Activated CD4-positive, alpha-beta T cell treated with anti-CD3 and anti-CD28 coated beads, Interleukin-2, amount 50 U/mL, for 4 hours (primary cell): ENCODE results near the gene PCSK2.

Source experiments
- DNase-seq, 2 experiments: peaks; one replicate each; pipeline ENCODE4 v3.0.0-alpha.2; 2020

PCSK2 gene

DNA sequence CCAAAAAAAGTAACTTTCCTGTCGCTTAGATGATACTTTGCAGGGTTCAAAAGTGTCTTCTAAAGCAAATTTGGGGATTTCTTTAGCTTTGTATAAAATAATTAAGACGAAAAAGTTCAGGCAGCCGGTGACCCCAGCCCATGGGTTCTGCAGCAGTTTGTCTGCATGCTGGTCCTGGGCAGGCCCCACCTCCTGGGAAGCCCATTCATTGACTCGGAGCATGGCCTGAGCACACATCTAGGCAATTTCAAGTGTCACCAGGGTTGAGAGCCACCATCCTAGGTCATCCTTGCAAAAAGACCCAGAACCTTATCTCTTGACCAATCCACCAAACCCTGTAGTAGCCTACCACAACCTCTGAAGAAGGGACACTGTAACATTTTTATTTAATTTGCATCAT lies 283.7 kb downstream of the PCSK2 start:
- no peak for DNase-seq

DNA sequence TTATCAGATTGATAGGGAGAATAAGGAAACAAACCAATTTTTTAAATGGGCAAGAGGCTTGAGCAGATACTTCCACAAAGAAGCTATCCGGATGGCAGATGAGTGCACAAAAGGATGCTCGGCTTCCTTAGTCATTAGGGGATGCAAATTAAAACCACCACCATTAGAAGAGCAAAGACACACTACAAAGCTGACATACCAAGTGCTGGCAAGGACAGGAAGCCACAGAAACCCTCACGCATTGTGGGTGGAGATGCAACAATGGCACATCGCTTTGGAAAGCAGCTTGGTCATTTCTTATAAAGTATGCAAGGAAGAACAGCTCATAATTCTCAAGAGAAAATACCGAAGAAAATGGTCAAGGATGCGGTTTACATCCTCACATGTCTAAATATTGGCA lies 284.6 kb downstream of the PCSK2 start:
- DNase-seq: no peak

DNA sequence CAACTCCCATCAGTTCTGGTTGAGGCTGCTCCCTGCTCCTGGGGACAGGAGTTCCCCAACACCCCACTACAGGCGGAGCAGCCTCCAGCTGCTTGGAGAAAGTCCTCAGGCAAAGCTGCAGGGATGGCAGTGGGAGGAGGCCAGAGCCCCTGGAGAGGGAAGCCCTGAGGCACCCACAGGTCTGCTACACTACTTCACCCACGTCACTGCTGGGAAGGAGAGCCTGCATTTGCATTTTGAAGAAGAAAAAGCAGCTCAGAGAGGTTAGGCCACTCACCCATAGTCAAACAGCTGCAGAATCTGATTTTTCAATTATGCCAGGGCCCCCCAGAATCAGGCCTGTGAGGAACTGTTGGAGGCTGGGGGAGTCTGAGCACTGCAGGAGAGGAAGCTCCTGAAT lies 287.1 kb downstream of the PCSK2 start:
- DNase-seq: no peak

DNA sequence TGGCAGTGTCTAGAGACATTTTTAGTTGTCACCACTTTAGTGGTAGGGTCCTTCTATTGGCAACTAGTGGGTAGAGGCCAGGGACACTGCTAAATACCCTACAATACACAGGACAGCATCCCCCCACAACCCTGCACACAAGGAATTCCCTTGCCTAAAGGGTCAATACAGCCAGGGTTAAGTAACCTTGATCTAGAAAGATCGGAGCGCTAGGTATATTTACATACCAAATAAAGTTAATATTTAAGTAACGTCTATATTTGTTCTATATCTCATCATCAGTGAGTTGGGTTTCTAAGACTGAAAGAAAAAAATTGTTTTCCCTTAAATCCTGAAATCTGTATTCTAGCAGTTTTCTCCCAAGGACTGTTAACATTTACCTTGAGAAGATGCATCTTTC lies 288.2 kb downstream of the PCSK2 start:
- DNase-seq: no peak

DNA sequence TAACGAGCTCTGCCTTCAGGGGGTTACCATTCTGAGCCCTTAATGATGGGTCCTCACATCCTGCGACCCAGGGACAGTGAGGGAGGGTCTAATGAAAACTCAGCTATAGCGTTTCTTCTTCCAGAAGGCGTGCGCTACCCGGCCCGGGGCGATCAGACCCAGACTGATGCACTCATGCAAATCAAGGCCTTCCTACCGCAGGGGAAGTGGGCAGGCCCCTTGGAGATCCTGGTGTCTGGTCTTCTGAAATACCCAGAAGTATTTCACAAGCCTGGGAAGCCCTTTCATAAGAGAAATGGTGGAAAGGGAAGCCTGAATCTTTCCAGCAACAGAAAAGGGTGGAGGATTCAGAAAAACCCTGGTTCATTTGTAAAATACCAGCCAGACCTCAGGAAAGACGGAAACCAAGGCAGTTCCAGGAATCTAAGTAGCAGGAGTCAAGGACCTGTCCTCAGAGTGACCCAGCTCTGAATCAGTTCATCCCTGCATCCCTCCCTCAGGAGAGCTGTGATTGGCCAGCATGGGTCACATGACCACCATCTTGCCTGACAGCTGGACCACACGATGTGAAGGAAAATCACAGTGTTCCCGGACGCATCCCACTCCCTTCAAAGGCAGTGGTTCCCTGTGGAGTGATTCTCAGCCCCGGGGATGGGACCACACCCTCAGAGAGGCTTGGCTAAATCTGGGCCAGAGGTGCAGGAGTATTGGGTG lies 291.7 kb downstream of the PCSK2 start:
- DNase-seq: no peak

DNA sequence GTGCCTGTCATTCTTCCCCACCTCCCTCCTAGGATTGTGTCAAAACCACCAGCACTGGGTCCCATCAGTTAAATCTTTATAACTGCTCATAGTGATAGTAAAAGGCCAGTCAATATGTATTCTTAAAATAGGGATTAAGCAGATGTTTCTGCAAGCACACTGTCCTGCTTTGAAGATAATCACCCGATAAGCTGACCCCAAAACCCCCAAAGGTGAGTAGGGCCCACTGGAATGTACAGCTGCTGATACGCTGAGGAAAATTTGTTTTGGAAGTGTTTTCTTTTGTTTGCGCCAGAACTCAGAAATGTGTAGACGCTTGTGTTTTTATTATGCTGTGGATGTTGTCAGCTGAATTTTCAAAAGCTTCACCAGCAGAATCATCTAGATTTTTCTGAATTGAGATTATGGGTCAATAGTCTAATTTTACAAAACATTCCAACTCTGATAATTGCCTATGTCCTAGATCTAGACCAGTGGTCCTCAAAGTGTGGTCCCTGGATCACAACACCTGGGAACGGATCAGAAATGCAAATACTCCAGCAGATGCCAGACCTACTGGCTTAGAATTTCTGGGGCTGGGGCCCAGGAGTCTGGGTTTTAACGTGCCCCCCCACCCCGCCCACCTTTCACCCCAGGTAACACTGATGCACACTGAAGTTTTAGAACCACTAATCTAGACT lies 292.9 kb downstream of the PCSK2 start:
- DNase-seq: no peak

DNA sequence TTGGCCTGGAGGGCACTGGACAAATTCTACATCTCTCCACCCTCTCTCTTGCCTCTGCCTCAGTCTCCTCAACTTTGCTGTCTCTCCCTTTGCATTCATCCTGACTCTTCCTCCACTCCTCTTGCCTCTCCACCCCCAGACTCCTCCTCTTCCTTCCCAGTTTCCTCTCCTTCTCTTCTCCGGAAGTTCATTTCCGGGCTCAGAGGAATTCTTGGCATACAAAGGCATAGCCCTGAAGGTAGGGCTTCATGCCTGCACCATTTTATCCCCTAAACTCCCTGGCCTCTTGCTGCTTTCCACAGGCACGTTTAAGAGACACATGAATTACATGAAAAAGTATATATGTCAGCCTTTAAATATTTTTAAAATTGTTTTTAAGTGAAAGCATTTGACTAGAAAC lies 293.7 kb downstream of the PCSK2 start:
- DNase-seq: no peak

DNA sequence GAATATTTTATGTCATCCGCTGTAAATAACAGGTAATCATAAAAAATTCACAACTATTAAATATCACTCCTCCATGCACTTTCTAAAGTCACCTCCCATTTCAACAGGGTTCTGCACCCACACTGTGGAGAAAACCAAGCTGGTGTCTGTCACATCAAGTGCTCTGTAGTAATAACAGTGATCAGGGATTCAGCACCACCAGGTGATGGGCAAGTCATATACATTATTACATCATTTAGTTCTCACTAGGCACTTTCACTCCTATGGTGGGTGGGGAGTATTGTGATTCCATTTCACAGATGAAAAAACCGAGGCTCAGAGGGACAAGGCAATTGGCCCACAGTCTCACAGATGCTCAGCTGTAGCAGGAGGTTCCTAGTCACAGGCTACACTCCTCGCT lies 295.7 kb downstream of the PCSK2 start:
- no peak for DNase-seq

DNA sequence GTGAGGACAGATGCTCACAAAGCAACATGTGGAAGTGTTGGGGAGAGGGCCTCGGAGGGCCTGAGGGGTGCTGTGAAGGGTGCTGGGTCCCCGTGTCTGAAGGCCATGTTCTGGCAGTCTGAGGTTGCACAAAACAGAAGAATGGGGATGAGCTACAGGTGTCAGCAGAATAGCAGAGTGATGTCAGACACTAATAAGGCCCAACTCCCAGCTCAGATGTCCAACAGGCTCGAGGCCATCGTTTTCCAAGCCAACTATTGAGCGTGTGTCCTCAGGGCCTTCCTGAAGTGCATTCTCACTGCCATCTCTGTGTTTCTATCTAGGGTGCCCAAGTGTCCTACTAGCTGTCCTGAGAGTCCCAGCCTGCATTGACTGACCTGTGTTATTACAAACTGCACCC lies 296.5 kb downstream of the PCSK2 start:
- DNase-seq: no peak

DNA sequence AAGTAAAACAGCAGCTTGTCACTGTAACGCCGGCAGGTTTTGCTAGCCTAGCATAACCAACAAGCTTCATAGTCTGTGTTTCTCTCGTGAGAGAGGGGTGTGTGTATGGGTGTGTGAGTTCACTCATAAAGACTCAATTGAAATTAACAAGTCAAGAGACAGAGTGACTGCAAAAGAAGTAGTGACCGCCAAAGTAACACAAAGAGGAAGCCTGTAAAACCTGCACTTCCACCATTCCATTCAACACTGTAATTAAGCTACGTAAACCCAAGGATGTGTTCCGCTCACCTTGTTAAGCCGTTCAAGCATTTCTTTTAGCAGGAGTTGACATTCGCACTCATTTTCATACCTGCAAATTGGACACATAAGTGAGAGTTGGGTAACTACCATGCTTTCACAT lies 297.7 kb downstream of the PCSK2 start:
- no peak for DNase-seq

DNA sequence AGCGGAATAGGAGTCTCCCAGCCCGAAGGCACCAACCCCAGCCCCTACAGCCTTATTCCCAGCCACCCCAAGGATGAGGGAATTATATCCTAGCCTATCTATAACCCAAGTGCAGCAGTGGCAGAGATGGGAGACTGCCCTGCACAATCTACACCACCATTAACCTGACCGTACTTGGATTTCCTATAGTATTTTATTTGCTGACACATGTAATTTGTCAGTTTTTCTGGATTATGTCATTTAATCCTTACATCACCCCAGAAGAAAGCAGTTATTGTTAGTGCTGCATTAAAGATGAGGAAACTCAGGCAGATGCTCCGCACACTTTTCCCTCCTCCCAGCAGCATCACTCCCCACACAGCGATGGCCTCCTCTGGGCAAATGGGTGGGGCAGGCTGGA lies 298.3 kb downstream of the PCSK2 start:
- DNase-seq: no peak

DNA sequence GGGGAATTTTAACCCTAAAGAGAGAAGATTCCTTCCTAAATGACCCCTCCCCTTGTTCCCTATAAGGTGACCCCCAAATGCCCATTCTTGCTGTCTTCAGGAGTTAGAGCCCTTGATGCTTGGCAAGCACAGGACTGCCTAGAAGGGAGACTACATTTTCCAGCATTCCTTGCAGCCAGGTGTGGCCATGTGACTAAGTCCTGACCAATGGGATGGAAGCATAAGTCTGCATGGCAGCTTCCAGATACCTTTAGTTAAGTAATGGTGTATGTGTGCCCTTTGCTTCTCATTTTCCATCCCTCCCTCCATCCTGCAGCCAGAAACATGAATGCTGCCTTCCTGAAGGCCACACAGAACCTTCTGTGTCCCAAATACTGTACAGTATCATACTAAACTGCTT lies 298.8 kb downstream of the PCSK2 start:
- DNase-seq: no peak

DNA sequence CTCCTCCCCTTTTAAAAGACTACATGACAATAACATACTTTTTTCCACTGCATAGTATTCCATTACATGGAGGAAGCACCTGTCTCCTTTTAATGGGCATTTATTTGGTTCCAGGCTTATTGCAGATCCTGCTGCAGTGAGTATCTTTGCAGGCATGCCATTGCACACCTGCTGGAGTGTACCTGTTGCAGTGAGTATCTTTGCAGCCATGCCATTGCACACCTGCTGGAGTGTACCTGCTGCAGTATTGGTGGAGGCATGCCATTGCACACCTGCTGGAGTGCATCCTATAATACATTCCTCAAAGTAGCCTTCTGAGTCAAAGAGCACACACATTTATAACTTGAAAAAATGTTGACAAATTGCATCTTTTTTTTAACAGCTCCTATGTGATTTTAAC lies 302.7 kb downstream of the PCSK2 start:
- no peak for DNase-seq

DNA sequence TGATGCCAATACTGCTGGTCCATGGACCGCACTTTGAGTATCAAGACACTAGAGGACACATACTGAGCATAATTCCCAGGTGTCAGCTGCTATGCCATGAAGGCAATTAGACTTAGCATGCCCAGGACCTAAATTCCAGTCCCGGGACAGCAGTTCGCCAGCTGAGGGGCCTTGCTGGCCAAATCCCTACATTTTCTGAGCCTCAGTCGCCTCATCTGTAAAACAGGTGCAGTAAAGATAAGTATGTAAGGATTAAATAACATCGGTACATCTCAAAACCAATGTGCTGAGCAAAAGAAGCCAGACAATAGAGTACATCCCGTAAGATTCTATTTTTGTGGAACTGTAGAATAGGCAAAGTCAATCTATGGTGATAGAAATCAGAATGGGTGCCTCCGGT lies 303.3 kb downstream of the PCSK2 start:
- DNase-seq: no peak

DNA sequence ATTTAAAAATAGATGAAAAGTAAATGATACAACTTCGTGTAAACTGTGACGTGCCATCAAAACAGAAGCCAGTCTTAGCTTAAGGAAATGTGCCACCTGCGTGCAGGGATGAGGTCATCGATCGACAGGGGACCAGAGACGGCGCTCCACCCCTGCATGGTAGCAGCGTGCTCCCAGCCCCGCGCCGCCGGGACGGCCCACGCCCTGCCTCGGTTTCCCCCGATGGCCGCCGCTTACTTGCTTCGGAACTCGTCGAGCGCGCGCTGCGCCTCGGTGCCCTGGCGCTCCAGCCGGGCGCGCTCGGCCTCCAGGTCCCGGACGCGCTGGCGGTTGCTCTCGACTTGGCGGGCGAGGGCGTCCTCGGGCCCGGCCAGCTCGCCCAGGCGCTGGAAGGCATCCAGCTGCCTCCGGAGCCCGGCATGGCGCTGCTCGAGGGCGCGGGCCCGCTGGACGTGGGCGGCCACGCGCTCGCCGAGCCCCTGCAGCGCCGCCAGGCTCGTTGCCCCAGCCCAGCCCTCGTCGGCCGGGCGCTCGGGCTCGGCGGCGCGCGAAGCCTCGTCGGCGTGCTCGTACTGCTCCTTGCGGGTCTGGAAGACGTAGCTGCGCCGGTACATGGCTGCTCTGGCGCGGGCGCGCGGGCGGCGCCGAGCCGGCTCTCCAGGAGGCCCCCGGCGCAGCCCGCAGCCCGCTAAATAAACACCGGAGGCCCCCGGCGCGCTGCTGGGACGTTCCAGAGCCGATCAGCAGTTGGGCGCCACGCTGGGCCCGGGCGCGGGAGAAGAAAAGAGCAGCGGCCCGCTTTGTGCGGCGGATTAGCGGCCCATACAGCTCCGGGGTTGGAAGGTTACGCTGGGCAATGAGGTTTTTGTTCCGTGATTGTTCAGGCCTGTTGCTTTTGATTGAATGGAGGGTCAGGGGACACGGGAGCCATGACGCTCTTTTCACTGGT lies 304.1 kb downstream of the PCSK2 start, which contains the start of gene BFSP1:
Gene BFSP1 (minus strand): TSS at position 664 of the 949 bp plus-strand sequence. CDS start 50 bp downstream, at position 614.
- DNase-seq: peak; percentile 33 to 49

DNA sequence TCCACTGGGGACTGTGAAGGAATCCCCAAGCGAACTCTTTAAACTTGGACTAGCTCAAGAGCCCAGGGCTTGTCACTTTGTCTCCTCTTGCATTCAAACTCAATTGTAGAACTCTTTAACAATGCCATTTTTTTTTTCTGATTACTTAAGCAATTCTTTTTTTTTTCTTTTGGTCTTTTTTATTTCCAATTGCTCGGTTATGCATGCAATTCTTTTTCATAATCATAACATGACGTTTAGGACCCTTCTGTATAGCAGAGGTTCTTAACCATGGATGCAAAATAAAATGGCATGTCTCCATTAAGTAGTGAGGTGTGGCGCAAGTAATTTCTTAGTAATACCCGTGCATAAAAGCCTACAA lies 304.8 kb downstream of the PCSK2 start:
- no peak for DNase-seq

DNA sequence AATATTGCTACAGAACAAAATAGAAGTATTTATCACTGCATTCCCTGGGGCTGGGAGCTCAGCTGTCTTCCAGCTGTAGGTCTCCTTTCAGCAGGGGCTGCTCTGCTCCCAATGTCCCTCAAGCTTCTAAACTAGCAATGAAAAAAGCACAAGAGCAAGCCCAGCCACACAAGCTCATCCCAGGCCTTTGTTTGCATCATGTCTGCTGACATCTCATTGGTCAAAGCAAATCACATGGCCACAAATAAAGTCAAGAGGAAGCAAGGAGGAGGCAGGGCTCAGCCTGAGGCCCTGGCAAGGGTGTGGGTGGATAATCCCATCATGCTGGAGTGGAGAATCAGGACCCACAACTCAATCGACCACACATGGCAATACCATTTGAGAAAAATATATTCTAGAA lies 306.6 kb downstream of the PCSK2 start:
- DNase-seq: no peak

DNA sequence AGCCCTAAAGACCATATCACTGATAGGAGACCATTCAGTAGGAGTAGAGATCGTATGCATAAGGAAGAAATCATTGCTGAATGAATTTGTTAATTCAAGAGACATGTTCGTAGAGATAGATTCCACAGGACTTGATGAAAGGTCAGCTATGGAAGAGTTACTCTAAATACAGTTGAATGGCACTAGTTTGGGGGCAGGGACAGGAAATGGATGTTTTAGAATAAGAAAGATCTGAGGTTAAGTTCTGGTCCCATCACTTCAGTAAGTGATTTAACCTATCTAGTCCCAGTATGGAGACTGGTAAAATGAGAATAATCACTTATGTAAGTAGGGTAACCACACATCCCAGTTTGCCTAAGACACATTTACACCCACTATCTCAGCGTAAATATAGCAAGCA lies 307.2 kb downstream of the PCSK2 start:
- DNase-seq: no peak
